GM19452 (cell line): ENCODE data around the gene FAM72D.
"Not testable (repeated sequence)": the region's sequence is repeated elsewhere in the genome, so short reads cannot be mapped to it uniquely, and the experiment has no call there.

Experiments used
- ATAC-seq: cut with Tn5 transposase; IDR thresholded peaks from one replicate; pipeline ENCODE4 v1.9.1; 2021; ENCODE audit not compliant: unreplicated experiment

The FAM72D gene

GRCh38 chr1:145144264-145144913 lies 48.6 kb downstream of the FAM72D start:
- ATAC-seq: not testable (repeated sequence)

- ATAC-seq: not testable (repeated sequence)
These were observed 50.5 kb downstream of the FAM72D start for GRCh38 chr1:145146308-145146707.

GRCh38 chr1:145147172-145147571 lies 51.4 kb downstream of the FAM72D start:
- not testable (repeated sequence) for ATAC-seq

GRCh38 chr1:145155421-145155820 lies 59.6 kb downstream of the FAM72D start:
- ATAC-seq: not testable (repeated sequence)

- ATAC-seq: not testable (repeated sequence)
These were observed 60.1 kb downstream of the FAM72D start for GRCh38 chr1:145155873-145156272.

DNA sequence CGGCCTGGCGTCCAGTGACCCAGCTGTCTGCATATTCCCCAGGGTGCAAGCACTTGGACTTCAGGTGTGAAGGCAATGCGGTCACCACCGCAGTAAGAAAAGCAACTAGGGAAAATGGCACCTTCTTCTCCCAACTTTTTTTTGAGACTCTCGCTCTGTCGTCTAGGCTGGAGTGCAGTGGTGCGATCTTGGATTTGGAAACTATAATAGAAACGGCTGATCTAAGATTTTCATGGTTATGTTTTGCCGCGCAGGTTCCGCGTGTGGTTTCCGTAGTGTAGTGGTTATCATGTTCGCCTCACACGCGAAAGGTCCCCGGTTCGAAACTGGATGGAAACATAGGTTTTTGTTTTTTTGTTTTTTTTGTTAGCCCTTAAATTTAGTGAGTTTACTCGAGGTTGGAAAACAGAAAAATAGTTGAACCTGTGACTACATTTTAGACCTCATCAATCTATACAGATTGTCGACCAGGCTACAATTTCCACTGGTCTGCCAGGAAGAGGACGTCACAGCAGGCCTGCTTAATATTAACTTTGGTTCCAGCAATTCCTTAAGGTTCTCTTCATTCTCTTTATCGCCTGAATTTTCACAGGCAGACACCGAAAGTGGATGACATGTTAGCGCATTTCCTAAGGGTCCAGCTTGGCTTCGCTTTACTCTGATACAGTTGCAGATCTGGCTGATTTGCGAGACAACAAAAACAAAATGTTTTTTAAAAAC lies 61.3 kb downstream of the FAM72D start:
- peak; percentile 54 for ATAC-seq

GRCh38 chr1:145157715-145158114 lies 61.9 kb downstream of the FAM72D start:
- ATAC-seq: not testable (repeated sequence)

DNA sequence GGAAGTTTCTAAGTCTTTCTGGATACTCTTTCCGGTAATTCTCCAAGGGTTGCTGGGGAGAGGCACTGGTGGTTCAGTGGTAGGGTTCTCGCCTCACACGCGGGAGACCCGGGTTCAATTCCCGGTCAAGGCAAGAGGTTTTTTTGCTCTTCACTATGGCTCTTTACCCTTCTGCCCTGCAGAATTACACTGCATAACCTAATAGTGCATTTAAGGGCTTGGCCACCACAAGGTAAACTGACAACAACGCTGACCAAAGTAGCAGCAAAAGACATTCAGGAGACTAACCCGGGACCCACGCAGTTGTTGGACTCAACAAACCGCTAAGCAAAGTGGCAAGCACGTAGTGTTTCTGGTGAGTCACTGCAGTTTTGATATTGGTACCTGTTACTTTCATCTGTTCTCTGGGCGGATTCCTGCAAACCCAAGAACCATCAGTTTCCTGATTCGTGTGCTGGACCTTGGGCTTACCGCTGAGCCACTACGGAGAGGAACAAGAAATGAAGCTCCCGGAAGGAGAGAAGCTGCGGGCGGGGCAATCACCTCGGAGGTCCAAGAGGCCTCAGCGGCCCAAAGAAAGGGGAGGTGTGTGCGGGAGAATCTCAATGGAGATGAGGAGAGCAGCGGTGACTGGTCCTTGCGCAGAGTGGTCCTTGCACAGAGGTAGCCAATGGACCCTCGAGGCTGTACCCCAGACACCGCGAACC lies 65.4 kb downstream of the FAM72D start:
- peak; percentile 50 for ATAC-seq
